ENCODE measurements around the gene EML3.
"Not testable (repeated sequence)": the region's sequence is repeated elsewhere in the genome, so short reads cannot be mapped to it uniquely, and the experiment has no call there.

The EML3 gene

GRCh38 chr11:62573592-62574362 lies 38.8 kb downstream of the EML3 start, which contains the start of gene EEF1G:
EEF1G (minus strand) TSS chr11:62573891; CDS start chr11:62573842, 49 bp downstream.
- peak; percentile 99 to 100 for DNase-seq (ENCODE audit: low read depth in 2 of 2)

- no peak for DNase-seq (ENCODE audit: low read depth in 2 of 2)
Observed at GRCh38 chr11:62573006-62573591, 39.5 kb downstream of the EML3 start.

GRCh38 chr11:62572431-62572830 lies 40.1 kb downstream of the EML3 start:
- DNase-seq (ENCODE audit: low read depth in 2 of 2): no peak

- DNase-seq (ENCODE audit: low read depth in 2 of 2): not testable (repeated sequence)
Observed at GRCh38 chr11:62571493-62571892, 41.1 kb downstream of the EML3 start.

GRCh38 chr11:62570903-62571302 lies 41.7 kb downstream of the EML3 start:
- DNase-seq (ENCODE audit: low read depth in 2 of 2): not testable (repeated sequence)

GRCh38 chr11:62569611-62570010 lies 43.0 kb downstream of the EML3 start:
- DNase-seq (ENCODE audit: low read depth in 2 of 2): no peak

DNA sequence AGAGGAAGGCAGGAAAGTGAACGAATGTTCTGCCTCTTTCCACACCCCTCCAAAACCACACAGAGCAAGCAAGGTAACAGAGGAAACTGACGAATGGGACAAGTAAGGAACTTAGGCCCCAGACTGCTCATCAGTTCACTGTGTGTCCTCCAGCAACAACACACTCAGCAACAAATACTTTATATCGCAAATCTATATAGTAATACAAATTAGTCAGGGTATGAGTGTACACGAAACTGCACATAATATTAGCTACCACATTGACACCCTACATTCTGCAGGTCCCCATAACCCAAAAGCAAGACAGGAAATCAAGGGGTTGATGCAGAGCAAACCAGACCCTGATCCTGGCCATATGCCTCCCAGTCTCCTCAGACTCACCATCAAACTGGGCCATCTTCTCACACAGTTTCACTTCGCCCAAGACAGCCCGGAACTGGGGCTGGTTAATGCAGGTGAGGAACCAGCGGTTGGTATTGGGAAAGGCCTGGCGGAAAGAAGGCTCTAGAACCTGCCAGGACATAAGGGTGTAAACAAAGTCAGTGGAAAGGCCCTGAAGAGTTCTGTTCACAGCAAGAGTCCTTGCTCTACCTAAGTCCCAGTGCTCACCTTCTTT lies 45.4 kb downstream of the EML3 start:
- DNase-seq (ENCODE audit: low read depth in 2 of 2): no peak

GRCh38 chr11:62566247-62566646 lies 46.3 kb downstream of the EML3 start:
- DNase-seq (ENCODE audit: low read depth in 2 of 2): no peak

- no peak for DNase-seq (ENCODE audit: low read depth in 2 of 2)
Observed at GRCh38 chr11:62565100-62565802, 47.3 kb downstream of the EML3 start.

DNA sequence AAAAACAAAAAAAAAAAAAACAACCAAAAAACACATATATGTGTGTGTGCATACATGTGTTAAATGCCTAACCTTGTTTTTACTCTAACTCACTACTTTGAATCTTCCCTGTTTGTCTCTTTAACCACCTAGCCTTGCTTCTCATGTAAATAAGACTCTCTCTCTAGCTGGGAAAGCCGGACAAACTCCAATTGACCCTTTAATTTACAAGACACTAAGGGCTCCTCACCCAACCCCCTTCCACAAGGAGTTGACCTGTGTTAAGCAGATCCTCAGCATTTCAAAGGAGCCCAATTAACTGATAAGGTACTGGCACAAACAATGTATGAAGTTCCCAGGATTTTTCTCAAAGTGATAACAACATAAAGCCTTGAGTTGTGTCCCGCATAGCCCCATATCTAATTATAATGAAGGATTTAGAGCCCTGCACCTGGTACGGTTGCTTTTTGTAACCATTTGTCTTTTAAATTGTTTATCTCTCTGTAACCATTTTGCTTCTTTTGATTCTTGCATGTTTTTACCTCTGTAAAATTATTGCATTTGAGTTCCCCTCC lies 50.8 kb downstream of the EML3 start:
- DNase-seq (ENCODE audit: low read depth in 2 of 2): not testable (repeated sequence)

DNA sequence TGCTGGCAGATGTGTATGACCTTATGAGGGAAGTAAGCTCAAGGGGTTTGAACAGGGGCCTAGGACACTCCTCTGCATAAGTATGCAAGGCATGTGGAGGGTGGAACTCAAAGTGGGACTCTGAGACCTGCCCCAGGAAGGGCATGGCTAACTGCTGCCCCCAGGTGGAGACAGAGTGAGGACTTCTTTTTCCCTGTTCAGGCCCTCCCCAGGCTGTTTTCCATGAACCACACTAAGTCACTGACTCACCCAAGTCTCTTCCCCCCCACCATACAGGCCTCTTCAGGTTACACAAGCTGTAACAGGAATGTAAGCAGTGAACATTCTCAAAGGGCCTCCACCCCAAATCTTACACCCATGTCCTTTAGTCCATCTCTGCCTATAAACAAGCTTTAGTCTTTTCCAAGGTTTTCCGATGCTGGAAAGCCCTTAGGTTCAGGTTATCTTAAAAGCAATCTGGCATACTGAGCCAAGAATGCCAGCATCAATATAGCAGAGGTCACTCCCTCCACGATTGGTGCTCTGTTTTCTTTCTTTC lies 51.9 kb downstream of the EML3 start:
- peak; percentile 92 to 93 for DNase-seq (ENCODE audit: low read depth in 2 of 2)

DNA sequence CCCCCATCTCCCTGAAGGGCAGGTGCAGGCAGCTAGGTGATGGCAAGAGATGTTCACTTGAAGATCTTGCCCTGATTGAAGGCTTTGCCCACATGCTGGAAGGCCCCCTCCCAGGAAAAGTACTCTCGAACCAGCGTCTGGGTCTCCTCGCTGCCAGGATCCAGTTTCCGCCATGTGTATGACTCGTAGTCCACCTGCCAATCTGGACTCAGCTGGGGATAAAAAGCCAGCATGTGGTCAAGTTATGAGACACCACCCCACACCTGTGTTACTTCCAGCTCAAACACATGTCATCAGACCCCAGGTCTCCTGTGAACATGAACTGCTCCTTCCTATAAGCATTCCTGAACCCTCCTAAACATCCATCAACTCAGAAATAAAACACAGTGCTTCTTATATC lies 52.9 kb downstream of the EML3 start:
- DNase-seq (ENCODE audit: low read depth in 2 of 2): not testable (repeated sequence)

DNA sequence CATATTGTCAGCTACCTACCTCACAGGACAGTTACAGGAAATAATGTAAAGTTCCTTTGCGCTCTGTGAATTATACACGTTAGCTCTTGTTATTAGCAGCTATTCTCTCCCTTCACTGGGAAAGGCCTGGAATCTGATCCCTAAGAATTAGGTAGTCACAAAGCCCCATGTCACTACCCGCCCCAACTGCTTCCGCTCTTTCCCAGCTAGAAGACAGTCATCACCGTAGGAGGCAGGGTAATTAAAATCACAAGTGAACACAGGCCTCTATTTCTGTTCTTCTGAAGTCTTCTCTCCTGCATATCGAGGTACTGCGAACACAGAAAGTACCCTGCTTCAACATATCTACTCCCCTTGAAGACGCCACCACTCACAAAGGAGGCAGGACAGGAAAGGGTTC lies 53.4 kb downstream of the EML3 start:
- DNase-seq (ENCODE audit: low read depth in 2 of 2): no peak

GRCh38 chr11:62558669-62559068 lies 53.9 kb downstream of the EML3 start:
- DNase-seq (ENCODE audit: low read depth in 2 of 2): no peak

DNA sequence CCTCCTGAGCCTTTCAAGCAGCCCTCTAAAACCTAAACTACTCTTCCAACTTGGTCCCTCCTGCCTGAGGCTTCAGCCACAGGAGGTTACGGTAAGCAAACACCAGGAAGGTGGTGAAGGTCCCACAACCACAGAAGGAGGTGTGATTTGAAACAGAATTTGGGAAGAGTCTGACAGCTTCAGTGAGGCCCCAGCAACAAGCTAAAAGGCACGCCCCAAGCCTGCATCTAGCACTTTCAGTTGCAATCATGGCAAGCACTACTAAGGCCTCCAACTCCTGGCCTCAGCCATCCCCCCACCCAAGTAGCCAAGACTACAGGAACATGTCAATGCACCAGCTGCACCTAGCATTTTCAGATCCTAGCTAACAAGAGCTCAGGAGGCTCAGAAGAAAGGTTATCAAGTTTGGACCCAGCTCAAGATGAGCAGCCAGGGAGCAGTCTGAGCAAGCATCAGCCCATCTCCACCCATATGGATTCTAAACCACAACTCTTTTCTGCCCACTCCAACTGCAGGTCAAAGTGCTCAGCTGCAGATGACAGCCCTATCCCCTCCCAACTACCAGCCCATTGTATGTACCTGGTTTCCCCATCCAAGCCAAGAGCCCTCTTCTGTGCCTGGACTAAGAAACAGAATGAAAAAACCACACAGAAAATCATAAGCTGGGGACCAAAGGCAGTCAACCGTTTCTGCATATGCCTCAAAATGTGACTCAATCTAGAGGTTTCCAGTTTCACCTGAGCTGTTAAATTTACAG lies 55.5 kb downstream of the EML3 start:
- DNase-seq (ENCODE audit: low read depth in 2 of 2): no peak

DNA sequence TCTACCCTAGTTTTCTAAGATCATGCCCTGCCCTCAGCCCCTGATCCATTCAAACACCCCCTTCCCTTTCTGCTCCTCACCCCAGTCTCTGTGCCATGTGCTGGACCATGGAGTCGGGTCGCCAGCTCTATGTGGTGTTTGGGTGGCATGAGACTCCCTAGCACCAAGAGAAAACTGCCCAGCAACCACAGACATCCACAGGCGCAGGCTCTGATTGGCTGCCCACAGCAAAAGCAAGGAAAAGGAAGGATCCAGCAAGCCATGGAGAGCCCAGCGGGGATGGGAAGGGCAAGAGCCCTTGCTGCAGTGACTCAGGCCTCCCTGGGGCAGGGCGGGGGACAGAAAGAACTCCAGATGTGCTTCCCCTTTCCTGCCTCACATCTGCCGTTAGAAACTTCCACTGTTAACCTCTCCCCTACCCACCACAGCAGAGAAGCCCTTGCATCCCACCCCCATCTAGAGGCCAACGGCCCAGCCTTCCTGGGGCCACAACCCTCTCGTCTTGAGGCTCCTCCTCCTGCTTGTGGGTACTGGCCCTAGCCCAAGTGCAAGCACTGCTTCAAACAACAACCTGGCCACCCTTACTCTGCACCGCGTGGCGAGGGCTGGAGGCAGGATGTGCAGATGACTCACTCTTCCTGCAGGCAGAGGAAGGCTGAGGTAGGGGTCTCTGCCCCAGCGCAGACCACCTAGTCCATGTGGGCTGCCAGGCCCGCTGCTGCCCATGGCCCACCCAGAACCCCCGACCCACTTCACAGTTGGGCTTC lies 56.3 kb downstream of the EML3 start:
- peak; percentile 73 to 78 for DNase-seq (ENCODE audit: low read depth in 2 of 2)

DNA sequence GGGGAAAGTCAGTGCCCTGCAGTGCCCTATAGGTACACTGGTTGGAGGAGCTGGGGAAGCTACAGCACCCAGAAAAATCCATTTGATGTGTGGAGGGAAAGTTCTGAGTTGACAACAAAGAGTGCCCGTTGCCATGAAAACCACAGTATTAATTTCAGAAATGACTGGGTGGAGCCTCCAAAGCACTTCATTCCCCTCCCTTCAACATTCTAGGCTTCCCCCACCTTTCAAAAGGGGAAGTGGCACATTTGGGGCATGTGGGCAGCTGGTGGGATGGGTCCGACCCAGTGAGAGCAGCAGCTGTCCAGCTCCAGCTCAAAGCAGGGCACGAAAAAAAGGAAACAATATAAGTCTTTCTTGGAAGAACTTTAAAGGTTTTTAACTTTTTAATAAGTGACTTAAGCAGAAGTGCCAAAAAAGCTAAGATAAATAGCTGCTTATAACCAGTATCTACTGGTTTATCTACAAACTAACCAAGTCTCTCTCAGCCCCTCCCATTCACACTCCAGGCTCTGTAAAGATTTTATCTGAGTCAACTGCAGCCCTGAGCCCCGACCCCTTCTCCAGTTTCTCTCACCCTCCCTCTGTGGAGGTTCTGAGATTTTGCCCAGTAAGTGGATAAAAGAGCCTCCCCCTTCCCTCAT lies 57.0 kb downstream of the EML3 start:
- no peak for DNase-seq (ENCODE audit: low read depth in 2 of 2)

DNA sequence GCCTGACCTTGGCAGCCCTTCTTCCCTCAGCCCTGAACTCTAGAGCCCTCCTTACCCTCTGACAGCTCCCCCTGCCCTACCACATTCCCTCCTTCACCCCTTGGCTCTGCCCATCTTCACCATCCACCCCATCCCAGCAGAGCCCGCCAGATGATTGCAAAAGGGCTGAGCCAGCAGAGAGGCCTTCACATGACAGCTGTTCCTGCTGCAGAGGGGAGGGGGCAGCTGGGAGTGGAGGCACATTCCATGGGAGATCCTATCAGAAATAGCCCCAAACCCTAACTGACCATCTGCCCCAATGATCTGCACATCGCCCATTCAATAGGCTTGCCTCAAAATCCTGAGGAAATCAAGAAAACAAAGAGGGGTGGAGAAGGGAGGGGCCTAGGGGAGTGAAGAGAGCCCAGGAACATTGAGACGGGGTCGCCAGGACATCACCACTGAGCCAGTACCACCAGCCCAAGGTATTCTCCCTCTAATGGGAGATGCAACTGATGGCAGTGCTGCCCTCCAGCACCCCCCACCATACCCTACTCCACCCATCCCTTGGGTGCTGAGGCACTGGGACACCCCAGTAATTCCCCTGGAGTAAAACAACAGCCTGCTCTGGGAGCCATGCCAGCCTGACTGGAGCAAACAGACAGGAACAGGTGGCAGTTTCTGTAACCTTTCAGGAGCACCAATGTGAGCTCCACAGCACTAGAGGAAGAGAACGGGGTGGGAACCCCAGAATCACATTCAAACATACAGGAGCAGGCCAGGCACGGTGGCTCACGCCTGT lies 58.0 kb downstream of the EML3 start:
- DNase-seq (ENCODE audit: low read depth in 2 of 2): no peak

DNA sequence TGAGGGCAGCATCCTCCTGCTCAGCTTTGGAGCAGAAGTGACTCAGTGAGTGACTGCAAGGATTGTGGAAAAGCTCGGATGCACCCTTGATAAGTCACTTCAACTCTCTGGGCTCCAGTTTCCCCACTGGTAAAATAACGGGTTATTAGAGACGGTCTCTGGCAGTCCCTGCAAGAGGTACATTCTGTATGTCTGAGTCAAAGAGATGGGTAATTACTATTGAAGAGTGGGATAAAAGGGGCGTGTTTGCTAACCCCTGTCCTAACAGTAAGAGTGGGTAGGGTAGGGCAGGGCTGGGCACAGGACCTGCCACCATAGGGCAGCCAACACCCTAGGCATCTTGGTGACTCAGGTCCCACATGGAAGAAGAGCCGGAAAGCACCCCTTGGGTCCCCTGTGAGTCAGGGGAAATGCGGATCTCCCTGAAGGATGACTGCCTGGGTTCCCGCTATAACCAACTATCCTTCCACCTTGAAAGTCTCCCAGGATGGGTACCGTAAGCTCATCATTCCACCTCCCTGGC lies 58.7 kb downstream of the EML3 start:
- DNase-seq (ENCODE audit: low read depth in 2 of 2): peak; percentile 47 to 57
